GM12891 (cell line): ENCODE results near the gene CYB5A.

Experiments used
- POLR2A ChIP-seq: IDR thresholded peaks from 2 replicates; pipeline ENCODE4 v1.6.1; 2011; ENCODE audit warnings: low read depth, low read length, control low read depth
- POLR2AphosphoS5 ChIP-seq: IDR thresholded peaks from 2 replicates; pipeline ENCODE4 v1.6.1; 2011; ENCODE audit warnings: low read depth, low read length, control low read depth
- POU2F2 ChIP-seq: IDR thresholded peaks from 2 replicates; pipeline ENCODE4 v1.6.1; 2011; ENCODE audit warnings: low read depth, mild to moderate bottlenecking, control low read depth, low read length, moderate library complexity
- SPI1 ChIP-seq: IDR thresholded peaks from 2 replicates; pipeline ENCODE4 v1.6.1; 2011; ENCODE audit warnings: low read depth, low read length, control low read depth
- TAF1 ChIP-seq: IDR thresholded peaks from 2 replicates; pipeline ENCODE4 v1.6.1; 2011; ENCODE audit warnings: low read depth, low read length, control low read depth

DNA sequence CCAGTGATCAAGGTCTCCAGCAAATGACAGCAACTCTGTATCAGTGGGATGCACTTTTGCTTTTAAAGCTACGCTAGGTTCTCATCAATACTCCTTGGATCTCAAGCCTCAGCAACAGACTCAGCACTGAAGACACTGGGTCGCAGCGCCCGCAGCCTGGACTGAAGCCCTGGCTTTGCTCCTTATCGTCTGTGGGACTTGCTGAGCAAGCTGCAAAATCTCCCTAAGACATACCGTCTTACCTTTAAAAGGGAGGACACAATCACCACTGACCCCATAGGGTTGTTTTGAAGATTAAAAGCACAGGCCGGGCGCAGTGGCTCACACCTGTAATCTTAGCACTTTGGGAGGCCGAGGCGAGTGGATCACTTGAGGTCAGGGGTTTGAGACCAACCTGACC, 8.1 kb downstream of the CYB5A start:
- no peak for TF ChIP-seq POLR2A
- no peak for TF ChIP-seq TAF1
- TF ChIP-seq POLR2AphosphoS5 = no peak
- no peak for TF ChIP-seq SPI1
- TF ChIP-seq POU2F2 = no peak
